HG03280 (cell line): ENCODE measurements around the gene AGTPBP1.
A peak's percentile ranks its signal among the peaks of the same experiment; 100 is the strongest.
"Not testable (repeated sequence)": the region's sequence is repeated elsewhere in the genome, so short reads cannot be mapped to it uniquely, and the experiment has no call there.

ENCODE experiments used
- ATAC-seq: cut with Tn5 transposase; IDR thresholded peaks from one replicate; pipeline ENCODE4 v1.9.1; 2021; ENCODE audit warnings: mild to moderate bottlenecking, moderate library complexity; ENCODE audit not compliant: unreplicated experiment

AGTPBP1 gene

GRCh38 chr9:85741875-85742596 is at the start of gene AGTPBP1:
AGTPBP1 (minus strand) TSS chr9:85741954; CDS start chr9:85712533, 29,421 bp downstream.
- peak; percentile 84 for ATAC-seq

GRCh38 chr9:85786116-85786515 is 44.4 kb upstream of the AGTPBP1 start:
- not testable (repeated sequence) for ATAC-seq

DNA sequence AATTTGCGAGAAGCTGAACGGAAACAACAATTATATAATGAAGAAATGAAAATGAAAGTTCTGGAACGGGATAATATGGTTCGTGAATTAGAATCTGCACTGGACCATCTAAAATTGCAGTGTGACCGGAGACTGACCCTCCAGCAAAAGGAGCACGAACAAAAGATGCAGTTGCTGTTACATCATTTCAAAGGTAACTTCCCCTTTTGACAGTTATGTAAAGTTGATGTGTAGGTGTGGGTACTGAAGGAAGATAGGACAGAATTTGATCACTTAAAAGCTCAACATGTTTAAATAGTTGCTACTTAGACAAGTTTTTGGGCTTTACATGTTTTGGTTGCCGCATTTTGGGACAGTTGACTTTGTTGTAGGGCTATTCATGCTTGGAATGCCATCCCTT is 32.1 kb upstream of the AGTPBP1 start:
- not testable (repeated sequence) for ATAC-seq

- ATAC-seq: not testable (repeated sequence)
Measured at GRCh38 chr9:85761802-85762201, 20.0 kb upstream of the AGTPBP1 start.

DNA sequence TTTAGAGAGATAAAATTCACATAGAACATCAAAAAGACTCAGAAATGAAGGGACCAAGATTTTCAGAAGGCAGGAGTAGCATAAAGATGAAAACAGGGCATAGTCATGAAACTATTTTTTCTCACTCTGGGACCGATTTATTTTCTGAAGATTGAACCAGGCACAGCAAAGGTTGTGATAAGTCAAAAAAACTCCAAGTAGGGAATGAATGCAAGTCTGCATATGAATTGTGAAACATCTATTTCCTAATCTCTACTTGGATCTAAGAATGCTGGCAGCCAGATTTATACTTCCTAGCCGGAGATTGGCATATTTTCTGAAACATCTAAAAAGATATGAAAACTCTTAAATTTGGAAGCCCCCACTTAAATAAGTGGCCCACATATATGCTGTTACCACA is 16.0 kb upstream of the AGTPBP1 start:
- not testable (repeated sequence) for ATAC-seq

- ATAC-seq: not testable (repeated sequence)
Measured at GRCh38 chr9:85756216-85756615, 14.5 kb upstream of the AGTPBP1 start.

DNA sequence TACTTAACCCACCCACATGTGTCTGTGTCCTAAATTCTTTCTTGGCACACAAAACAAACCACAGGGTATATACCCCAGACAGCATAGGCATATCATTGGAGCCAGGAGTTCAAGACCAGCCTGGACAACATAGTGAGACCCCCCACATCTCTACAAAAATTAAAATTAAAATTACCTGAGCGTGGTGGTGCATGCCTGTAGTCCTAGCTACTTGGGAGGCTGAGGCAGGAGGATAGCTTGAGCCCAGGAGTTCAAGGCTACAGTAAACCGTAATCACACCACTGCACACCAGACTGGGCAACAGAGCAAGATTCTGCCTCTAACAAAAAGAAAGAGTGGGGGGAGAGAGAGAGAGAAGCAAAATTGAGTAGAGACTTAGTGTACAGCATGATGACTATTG is 4.6 kb upstream of the AGTPBP1 start:
- ATAC-seq: no peak

DNA sequence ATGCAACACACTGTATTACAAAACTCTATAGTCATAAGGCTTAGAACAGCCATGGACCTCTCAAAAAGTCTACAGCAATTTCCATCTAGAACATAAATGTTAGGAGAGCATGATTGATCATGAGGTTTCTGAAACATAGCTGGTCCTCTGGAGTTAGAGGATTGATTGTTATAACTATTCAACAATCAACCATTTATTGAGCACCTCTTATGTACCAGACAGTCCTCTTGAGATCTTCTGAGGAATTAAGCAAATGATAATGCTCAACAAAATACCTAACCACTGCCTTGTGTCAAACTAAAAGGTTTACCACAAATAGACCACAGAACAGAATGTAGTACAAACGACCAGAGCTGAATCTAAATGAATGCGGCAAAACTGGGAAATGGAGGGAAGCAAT is 3.4 kb upstream of the AGTPBP1 start:
- no peak for ATAC-seq

DNA sequence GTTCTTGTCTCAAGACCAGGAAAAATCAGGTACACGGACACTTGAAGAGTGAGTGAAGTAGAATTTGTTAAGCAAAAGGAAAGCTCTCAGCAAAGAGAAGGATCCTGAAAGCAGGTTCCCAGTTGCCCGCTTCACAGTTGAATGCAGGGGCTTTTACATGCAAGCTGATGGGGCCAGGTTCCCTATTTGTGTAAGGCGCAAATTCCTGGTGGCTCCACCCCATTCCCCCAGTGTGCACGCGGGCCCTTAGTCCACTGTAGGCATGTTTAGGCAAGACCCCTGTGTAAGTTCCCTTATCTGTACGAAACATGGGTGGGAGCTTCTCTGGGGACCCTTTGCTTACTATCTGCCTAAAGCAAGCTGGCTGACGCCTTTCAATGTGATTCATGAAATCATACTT is 2.7 kb upstream of the AGTPBP1 start:
- ATAC-seq: no peak

GRCh38 chr9:85743275-85744128 is 1.7 kb upstream of the AGTPBP1 start:
- no peak for ATAC-seq

DNA sequence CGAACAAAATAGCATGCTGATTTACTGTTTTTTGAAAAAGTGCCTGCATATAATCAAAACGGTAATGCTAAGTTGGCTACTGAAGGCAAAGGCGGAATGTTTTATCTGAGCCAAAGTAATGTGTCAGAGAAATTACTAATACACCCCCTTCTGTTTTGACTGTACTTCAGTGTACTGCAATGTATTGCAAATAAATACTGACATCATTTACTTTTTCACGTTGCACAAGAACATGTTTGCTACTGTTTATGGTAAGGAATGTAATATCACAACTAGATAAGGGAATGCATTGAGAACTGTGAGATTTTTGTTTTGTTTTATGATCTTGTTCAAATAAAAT is 813 bp upstream of the AGTPBP1 start:
- ATAC-seq: peak; percentile 1

DNA sequence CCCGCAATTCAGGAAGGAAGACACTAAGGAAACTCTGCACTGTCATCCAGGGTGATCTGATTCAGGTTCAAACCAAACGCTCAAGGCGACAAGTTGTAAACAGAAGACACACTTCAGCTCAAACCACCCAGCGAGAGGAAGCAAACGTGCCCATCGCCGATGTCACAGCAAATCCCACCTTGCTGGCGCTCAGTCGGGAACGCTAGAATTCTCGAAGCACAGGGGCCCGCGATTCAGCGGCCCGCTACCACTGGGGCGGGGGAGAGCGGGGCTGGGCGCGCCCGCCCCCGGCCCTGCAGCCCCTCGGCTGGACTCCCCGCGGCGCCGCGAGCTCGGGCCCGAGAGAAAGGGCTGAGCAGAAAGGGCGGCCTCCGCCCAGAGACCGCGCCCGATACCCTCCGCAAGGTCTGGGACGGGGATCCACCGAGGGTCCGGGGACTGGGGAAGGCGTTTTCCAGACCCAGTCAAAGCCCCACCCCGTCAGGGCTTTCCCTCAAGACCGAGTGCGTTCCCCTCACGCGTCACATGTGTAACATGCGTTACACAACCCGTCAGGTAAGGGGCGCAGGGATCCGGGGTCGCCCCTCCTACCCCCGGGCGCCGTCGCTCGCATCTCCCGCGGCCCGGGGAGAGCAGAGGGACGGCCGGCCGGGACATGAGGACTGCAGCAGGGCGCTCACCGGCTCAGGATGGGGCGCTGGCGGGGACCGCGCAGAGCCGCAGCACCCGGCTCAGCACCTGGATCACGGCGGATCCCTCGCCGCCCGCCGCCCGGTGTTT is 469 bp downstream of the AGTPBP1 start:
- ATAC-seq: peak; percentile 43

GRCh38 chr9:85740787-85741094 is 1.0 kb downstream of the AGTPBP1 start:
- ATAC-seq: no peak

GRCh38 chr9:85738509-85738908 is 3.2 kb downstream of the AGTPBP1 start:
- no peak for ATAC-seq

- ATAC-seq: no peak
Measured at GRCh38 chr9:85737671-85738070, 4.1 kb downstream of the AGTPBP1 start.

DNA sequence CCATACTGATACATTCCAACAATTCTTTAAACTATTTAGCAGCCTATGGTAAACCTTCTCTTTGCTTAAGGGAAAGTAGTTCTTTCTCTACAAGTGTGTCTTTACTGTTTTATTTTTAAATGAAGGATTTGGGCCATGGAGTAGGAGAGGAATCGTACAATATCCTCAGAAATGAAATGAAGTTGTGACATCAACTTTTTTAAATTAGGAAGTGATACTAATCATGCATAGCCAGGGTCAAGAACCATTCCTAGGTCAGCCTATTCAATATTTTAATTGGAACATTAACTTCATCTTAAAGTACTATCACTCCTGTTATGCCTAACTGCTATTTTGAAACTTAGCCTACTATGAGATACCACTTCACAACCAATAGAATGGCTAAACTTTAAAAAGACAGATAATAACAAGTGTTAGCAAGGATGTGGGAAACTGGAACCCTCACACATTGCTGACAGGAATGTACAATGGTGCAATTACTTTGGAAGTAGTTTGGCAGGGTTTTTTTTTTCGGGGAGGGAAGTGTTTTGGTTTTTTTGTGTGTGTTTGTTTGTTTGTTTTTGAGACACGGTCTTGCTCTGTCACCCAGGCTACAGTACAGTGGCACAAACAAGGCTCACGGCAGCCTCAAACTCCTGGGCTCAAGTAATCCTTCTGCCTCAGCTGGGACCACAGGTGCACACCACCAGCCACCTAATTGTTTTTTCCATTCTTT is 10.7 kb downstream of the AGTPBP1 start:
- no peak for ATAC-seq

GRCh38 chr9:85729882-85730281 is 11.9 kb downstream of the AGTPBP1 start:
- no peak for ATAC-seq

DNA sequence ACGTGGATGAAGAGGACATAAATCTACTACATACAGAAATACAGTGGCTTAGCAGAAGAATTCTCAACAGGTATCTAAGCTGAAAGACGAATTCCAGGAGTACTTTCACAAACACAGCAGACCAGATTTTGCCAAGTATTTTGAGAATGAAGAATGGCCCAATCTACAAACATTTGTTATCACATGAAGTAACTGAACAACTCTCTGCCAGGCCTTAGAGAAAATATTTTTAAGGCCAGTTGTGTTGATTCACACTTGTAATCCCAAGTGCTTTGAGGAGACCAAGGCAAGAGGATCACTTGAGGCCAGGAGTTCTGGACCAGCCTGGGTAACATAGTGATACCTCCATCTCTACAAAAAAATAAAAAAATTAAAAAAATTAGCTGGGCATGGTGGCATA is 14.3 kb downstream of the AGTPBP1 start:
- ATAC-seq: no peak

- no peak for ATAC-seq
Measured at GRCh38 chr9:85726737-85727136, 15.0 kb downstream of the AGTPBP1 start.

- ATAC-seq: no peak
Measured at GRCh38 chr9:85723215-85723614, 18.5 kb downstream of the AGTPBP1 start.

DNA sequence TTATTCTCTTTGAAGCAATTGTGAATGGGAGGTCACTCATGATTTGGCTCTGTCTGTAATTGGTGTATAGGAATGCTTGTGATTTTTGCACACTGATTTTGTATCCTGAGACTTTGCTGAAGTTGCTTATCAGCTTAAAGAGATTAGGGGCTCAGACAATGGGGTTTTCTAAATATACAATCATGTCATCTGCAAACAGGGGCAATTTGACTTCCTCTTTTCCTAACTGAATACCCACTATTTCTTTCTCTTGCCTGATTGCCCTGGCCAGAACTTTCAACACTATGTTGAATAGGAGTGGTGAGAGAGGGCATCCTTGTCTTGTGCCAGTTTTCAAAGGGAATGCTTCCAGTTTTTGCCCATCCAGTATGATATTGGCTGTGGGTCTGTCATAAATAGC is 22.3 kb downstream of the AGTPBP1 start:
- not testable (repeated sequence) for ATAC-seq
